IMR-90 (cell line): ENCODE results near the gene OR11A1. TPM values are rescaled to one million over a fixed set of nuclear protein-coding genes. Genes with fewer than 3 reads are reported as not detected.
"Not testable (repeated sequence)": the region's sequence is repeated elsewhere in the genome, so short reads cannot be mapped to it uniquely, and the experiment has no call there.

Experiments
- ATAC-seq: fragments of 200-7000 bp; cut with Tn5 transposase; 2 replicates; pipeline ENCODE4 v1.9.1; 2020; ENCODE audit warnings: low read depth, mild to moderate bottlenecking, moderate library complexity
- BruUV-seq: library from RNA; stranded (reverse); fragments of 400-500 nt; replicated peaks from 2 replicates; lab custom pipeline; 2021; lab: Mats Ljungman, UMichigan
- CTCF ChIA-PET: fragments of 300-600 bp; formaldehyde crosslinking; extraction: SDS; loops from one replicate; lab custom pipeline; 2021; ENCODE audit warnings: antibody characterized with exemption; lab: Yijun Ruan, JAX
- POLR2A ChIA-PET: fragments of 300-600 bp; sonication (Branson Sonifier 250); formaldehyde crosslinking; loops from one replicate; lab custom pipeline; 2022; ENCODE audit warnings: antibody characterized with exemption; ENCODE audit not compliant: unreplicated experiment; lab: Charles Lee
- DNase-seq: peaks from one replicate; pipeline ENCODE4 v3.0.0; 2013
- H2AFZ ChIP-seq: replicated peaks from 2 replicates; pipeline ENCODE3; 2013; ENCODE audit warnings: low read length, mild to moderate bottlenecking; ENCODE audit not compliant: poor library complexity
- H2AK5ac ChIP-seq: 2 replicates; pipeline ENCODE4 v1.6.1; 2013; ENCODE audit warnings: low read depth, low read length, inconsistent platforms
- H2AK9ac ChIP-seq: replicated peaks from 2 replicates; pipeline ENCODE3; 2013; ENCODE audit warnings: mild to moderate bottlenecking, low read depth, low read length, moderate library complexity; ENCODE audit not compliant: poor library complexity
- H2BK120ac ChIP-seq: 2 replicates; pipeline ENCODE4 v1.6.1; 2013; ENCODE audit warnings: low read depth, low read length, inconsistent platforms
- H2BK15ac ChIP-seq: 3 replicates; pipeline ENCODE4 v1.6.1; 2013; ENCODE audit warnings: low read depth, low read length, inconsistent platforms
- H2BK20ac ChIP-seq: 2 replicates; pipeline ENCODE4 v1.6.1; 2013; ENCODE audit warnings: low read depth, mild to moderate bottlenecking, inconsistent platforms, low read length, moderate library complexity
- H2BK5ac ChIP-seq: 2 replicates; pipeline ENCODE4 v1.6.1; 2013; ENCODE audit warnings: mild to moderate bottlenecking, low read depth, low read length, inconsistent platforms; ENCODE audit not compliant: poor library complexity, severe bottlenecking
- H3K14ac ChIP-seq: replicated peaks from 2 replicates; pipeline ENCODE4 v1.6.1; 2013; ENCODE audit warnings: low read depth, low read length, inconsistent platforms
- H3K18ac ChIP-seq: 2 replicates; pipeline ENCODE4 v1.6.1; 2013; ENCODE audit warnings: low read depth, low read length, control low read depth
- H3K23ac ChIP-seq: 2 replicates; pipeline ENCODE4 v1.6.1; 2013; ENCODE audit warnings: low read depth, low read length, inconsistent platforms
- H3K27ac ChIP-seq: 2 replicates; pipeline ENCODE4 v1.5.1; 2013; ENCODE audit warnings: mild to moderate bottlenecking, control low read depth, low read length; ENCODE audit not compliant: insufficient read depth
- H3K27me3 ChIP-seq: 2 replicates; pipeline ENCODE4 v1.6.1; 2013; ENCODE audit warnings: low read length; ENCODE audit not compliant: control insufficient read depth, insufficient read depth
- H3K36me3 ChIP-seq: 2 replicates; pipeline ENCODE4 v1.6.1; 2013; ENCODE audit warnings: low read length, mixed read lengths; ENCODE audit not compliant: control insufficient read depth, insufficient read depth
- H3K4ac ChIP-seq: 2 replicates; pipeline ENCODE4 v1.6.1; 2013; ENCODE audit warnings: low read depth, low read length, inconsistent platforms
- H3K4me1 ChIP-seq: 2 replicates; pipeline ENCODE4 v1.6.1; 2013; ENCODE audit warnings: low read length, mixed read lengths; ENCODE audit not compliant: control insufficient read depth, insufficient read depth
- H3K4me2 ChIP-seq: 2 replicates; pipeline ENCODE4 v1.6.1; 2013; ENCODE audit warnings: low read depth, mild to moderate bottlenecking, control low read depth, low read length, moderate library complexity
- H3K4me3 ChIP-seq: 2 replicates; pipeline ENCODE4 v1.5.1; 2013; ENCODE audit warnings: low read depth, mild to moderate bottlenecking, control low read depth, low read length, moderate library complexity; ENCODE audit not compliant: insufficient read depth
- H3K56ac ChIP-seq: 2 replicates; pipeline ENCODE4 v1.6.1; 2013; ENCODE audit warnings: low read length, inconsistent platforms; ENCODE audit not compliant: insufficient read depth; ENCODE audit errors: extremely low read depth
- H3K79me1 ChIP-seq, 2 experiments: 2 replicates each; pipeline ENCODE4 v1.6.1; 2013; ENCODE audit warnings: low read length in 2 of 2, inconsistent platforms in 1 of 2, low read depth in 1 of 2
- H3K9ac ChIP-seq: 2 replicates; pipeline ENCODE4 v1.6.1; 2013; ENCODE audit warnings: low read depth, low read length, control low read depth
- H3K9me1 ChIP-seq: 2 replicates; pipeline ENCODE4 v1.6.1; 2013; ENCODE audit warnings: low read length, inconsistent platforms; ENCODE audit not compliant: insufficient read depth
- H3K9me3 ChIP-seq: 2 replicates; pipeline ENCODE4 v1.6.1; 2013; ENCODE audit warnings: low read length; ENCODE audit not compliant: control insufficient read depth, insufficient read depth
- H4K20me1 ChIP-seq: 2 replicates; pipeline ENCODE4 v1.6.1; 2013; ENCODE audit warnings: low read length, inconsistent platforms; ENCODE audit not compliant: insufficient read depth
- H4K5ac ChIP-seq: 2 replicates; pipeline ENCODE4 v1.6.1; 2013; ENCODE audit warnings: mild to moderate bottlenecking, low read depth, low read length, control low read depth
- H4K8ac ChIP-seq, 2 experiments: 2 replicates each; pipeline ENCODE4 v1.6.1; 2013; ENCODE audit warnings: low read depth in 2 of 2, low read length in 2 of 2, control low read depth in 1 of 2, inconsistent platforms in 1 of 2
- H4K91ac ChIP-seq: 2 replicates; pipeline ENCODE4 v1.6.1; 2013; ENCODE audit warnings: low read depth, low read length, inconsistent platforms; ENCODE audit not compliant: insufficient read depth
- WGBS, 2 experiments: methylation state at CpG; one replicate each; pipeline versions ENCODE4 v1.1.5 to v1.1.7; 2013; ENCODE audit warnings: missing lambda C conversion rate in 2 of 2; ENCODE audit not compliant: insufficient read length in 1 of 2; ENCODE audit errors: extremely low coverage in 2 of 2; 5-methylcytosine and 5-hydroxymethylcytosine counted together
- dilution Hi-C: fragments of 300-500 bp; cut with HindIII; formaldehyde crosslinking; loops from one replicate; pipeline ENCODE4 v1.14.3; 2018; ENCODE audit warnings: low sequenced_read_pairs; ENCODE audit not compliant: unreplicated experiment
- in situ Hi-C: fragments of 300-500 bp; cut with MboI; formaldehyde crosslinking; loops from 3 replicates; pipeline ENCODE4 v1.14.3; 2019; ENCODE audit warnings: low sequenced_read_pairs, inconsistent platforms, mixed read lengths
- intact Hi-C: fragments of 100-400 bp; cut with micrococcal nuclease; formaldehyde crosslinking; loops from 2 replicates; pipeline ENCODE4 v1.10.0; 2022
- polyA plus RNA-seq, 3 experiments: library from polyadenylated mRNA; depleted of rRNA; stranded (reverse); fragments of >200 nt; gene quantifications; 2 replicates each; pipeline ENCODE4 v1.2.3, GENCODE V29; 2012; ENCODE audit warnings: low replicate concordance in 1 of 3
- total RNA-seq: library from RNA; depleted of rRNA; stranded (reverse); fragments of >200 nt; gene quantifications from 2 replicates; pipeline ENCODE4 v1.2.3, GENCODE V29; 2012

The OR11A1 gene
- total and polyA plus RNA-seq, 2 of the 4 experiments (the other 2 are of a cell fraction): not detected

DNA sequence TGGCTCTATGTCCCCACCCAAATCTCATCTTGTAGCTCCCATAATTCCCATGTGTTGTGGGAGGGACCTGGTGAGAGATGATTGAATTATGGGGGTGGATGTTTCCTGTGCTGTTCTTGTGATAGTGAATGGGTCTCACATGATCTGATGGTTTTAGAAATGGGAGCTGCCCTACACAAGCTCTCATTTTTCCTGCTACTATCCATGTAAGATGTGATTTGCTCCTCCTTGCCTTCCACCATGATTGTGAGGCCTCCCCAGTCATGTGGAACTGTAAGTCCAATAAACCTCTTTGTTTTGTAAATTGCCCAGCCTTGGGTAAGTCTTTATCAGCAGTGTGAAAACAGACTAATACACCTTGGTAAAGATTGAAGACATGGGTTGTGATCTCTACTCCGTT is 12.8 kb downstream of the OR11A1 start:
- H3K4me1 ChIP-seq, H2BK120ac ChIP-seq, CTCF ChIA-PET, POLR2A ChIA-PET, ATAC-seq, H2AFZ ChIP-seq, H3K4ac ChIP-seq, H3K36me3 ChIP-seq, H3K23ac ChIP-seq, H3K27me3 ChIP-seq, H2AK5ac ChIP-seq, intact Hi-C loops, H4K20me1 ChIP-seq, H2BK20ac ChIP-seq, in situ Hi-C loops, H3K56ac ChIP-seq, DNase-seq, H2BK5ac ChIP-seq, H4K8ac ChIP-seq, H3K4me2 ChIP-seq, H2AK9ac ChIP-seq, dilution Hi-C loops, H3K79me1 ChIP-seq, H4K5ac ChIP-seq, H3K9me1 ChIP-seq, H3K27ac ChIP-seq, BruUV-seq, H3K18ac ChIP-seq, H4K91ac ChIP-seq, H2BK15ac ChIP-seq, H3K9ac ChIP-seq, H3K14ac ChIP-seq, H3K4me3 ChIP-seq: not testable (repeated sequence)
- no CpG with 5 or more reads among the region's 1 CpG for WGBS, 2 experiments
- peaks cover 14% of the 10 kb centered on the region for H3K9me3 ChIP-seq
